Testis (tissue), 3 donors: ENCODE measurements around the gene TGIF2. TPM values are rescaled to one million over a fixed set of nuclear protein-coding genes. Genes with fewer than 3 reads are reported as not detected.
A peak's percentile ranks its signal among the peaks of the same experiment; 100 is the strongest.

ENCODE experiments used
- DNase-seq: peaks from one replicate; pipeline ENCODE4 v3.0.0-alpha.2; 2019
- H3K27ac ChIP-seq, 2 donors: fragments of 200-600 bp; sonication (generic); one replicate each; pipeline ENCODE4 v1.5.1; 2019
- H3K27me3 ChIP-seq: fragments of 200-600 bp; sonication (generic); one replicate; pipeline ENCODE4 v1.5.1; 2019
- H3K36me3 ChIP-seq: fragments of 200-600 bp; sonication (generic); one replicate; pipeline ENCODE4 v1.5.1; 2017; ENCODE audit warnings: low read depth; ENCODE audit errors: missing control alignments
- H3K4me1 ChIP-seq: fragments of 200-600 bp; sonication (generic); one replicate; pipeline ENCODE4 v1.5.1; 2019
- H3K4me3 ChIP-seq, 2 donors: fragments of 200-600 bp; sonication (generic); one replicate each; pipeline ENCODE4 v1.5.1; 2017 to 2019
- H3K9me3 ChIP-seq: fragments of 200-600 bp; sonication (generic); one replicate; pipeline ENCODE4 v1.5.1; 2017
- CTCF ChIP-seq, 3 experiments: fragments of 450-650 bp in 2 of 3; fragments of 200-600 bp in 1 of 3; sonication (generic) in 1 of 3; IDR thresholded peaks; one replicate each; pipeline ENCODE4 v1.5.1; 2016 to 2019; ENCODE audit warnings: antibody characterized with exemption in 3 of 3, mild to moderate bottlenecking in 2 of 3, moderate library complexity in 1 of 3
- POLR2A ChIP-seq: fragments of 450-650 bp; IDR thresholded peaks from one replicate; pipeline ENCODE4 v1.6.1; 2017; ENCODE audit warnings: antibody characterized with exemption, mild to moderate bottlenecking, moderate library complexity
- WGBS, 2 donors: methylation state at CpG; one replicate each; pipeline ENCODE4 v1.1.5; 2018; 5-methylcytosine and 5-hydroxymethylcytosine counted together
- intact Hi-C: fragments of 100-400 bp; cut with DNase I; formaldehyde crosslinking; loops from one replicate; pipeline ENCODE4 v1.15.1; 2023; ENCODE audit warnings: low total_unique reads
- polyA plus RNA-seq: library from polyadenylated mRNA; stranded (reverse); fragments of 350-450 nt; fragmentation: Illumina TruSeq; extraction: RNeasy Lipid Tissue Mini Kit (QIAGEN cat#74804); gene quantifications from one replicate; pipeline ENCODE4 v1.2.3, GENCODE V29; 2014; ENCODE audit warnings: low read depth, low replicate concordance; ENCODE audit not compliant: insufficient read depth
- total RNA-seq, 2 donors: library from RNA; depleted of rRNA; stranded (reverse); fragments of >200 nt; gene quantifications; one replicate each; pipeline ENCODE4 v1.2.3, GENCODE V29; 2016

The TGIF2 gene
- total and polyA plus RNA-seq, 3 donors from 2014 or later, result 24.0 to 37.2 (median 34.3) TPM

- WGBS, 2 donors, result 71 to 72% methylated on average over 7 to 16 of the region's 16 CpGs
- peaks cover 15% of the 10 kb centered on the region for H3K4me1 ChIP-seq
Measured at GRCh38 chr20:36549942-36550789, 23.2 kb upstream of the TGIF2 start.

DNA sequence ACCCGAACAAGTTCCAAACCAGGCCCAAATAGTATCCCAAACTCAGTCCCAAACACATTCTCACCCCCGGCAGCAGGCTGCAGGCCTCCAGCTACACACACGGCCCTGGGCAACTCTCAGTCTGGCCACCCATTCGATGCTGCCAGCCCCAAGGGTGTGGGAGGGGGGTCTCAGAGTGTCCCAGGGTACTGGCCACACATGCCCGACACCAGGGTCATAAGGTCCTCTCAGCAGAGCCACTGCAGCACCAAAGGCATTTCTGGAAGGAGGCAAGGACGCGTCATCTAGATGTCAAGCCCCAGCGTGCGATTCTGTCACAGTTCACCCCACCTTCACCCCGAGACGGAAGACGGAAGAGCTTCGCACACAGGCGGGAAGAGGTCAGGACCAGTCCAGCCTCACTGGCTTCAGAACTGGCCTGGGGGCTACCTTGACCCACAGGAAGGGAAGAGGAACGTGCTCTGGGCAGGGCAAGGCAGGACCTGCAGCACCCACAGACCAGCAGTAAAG lies 22.6 kb upstream of the TGIF2 start:
- TF ChIP-seq POLR2A (no peak), CTCF (IDR thresholded peaks at IDR 0.05) (no peak)
- Histone ChIP-seq H3K27ac (peak overlapping the region; percentile 16 to 68), H3K36me3 (no peaks in the 10 kb centered on the region), H3K27me3 (no peaks in the 10 kb centered on the region), H3K4me3 (no peak overlapping the region), H3K9me3 (no peaks in the 10 kb centered on the region), H3K4me1 (peaks cover 11% of the 10 kb centered on the region)
- no peak for DNase-seq
- 49 to 56% methylated on average over 3 to 15 of the region's 15 CpGs for WGBS, 2 donors
- intact Hi-C loops, result no loop called here

More at GRCh38 chr20:36549942-36550789, 23.2 kb upstream of the TGIF2 start:
- Histone ChIP-seq H3K9me3 (no peaks in the 10 kb centered on the region), H3K27ac (peak overlapping the region; percentile 16 to 68), H3K4me3 (no peak overlapping the region), H3K27me3 (no peaks in the 10 kb centered on the region), H3K36me3 (no peaks in the 10 kb centered on the region)
- DNase-seq, result no peak
- intact Hi-C loops, result loop anchor here (10.0 kb wide), 1 partner anchor 55 kb away; the partner anchor contains the start of gene RAB5IF
- TF ChIP-seq CTCF (IDR thresholded peaks at IDR 0.05), result no peak
- TF ChIP-seq POLR2A, result no peak

- TF ChIP-seq CTCF (IDR thresholded peaks at IDR 0.05) (no peak), POLR2A (no peak)
- H3K27ac ChIP-seq, result no peak overlapping the region
- H3K4me1 ChIP-seq, result peaks cover 8% of the 10 kb centered on the region
- no peaks in the 10 kb centered on the region for H3K9me3 ChIP-seq
- WGBS, 2 donors, result 94 to 100% methylated on average over 2 of the region's 2 CpGs
- H3K27me3 ChIP-seq, result no peaks in the 10 kb centered on the region
- H3K36me3 ChIP-seq, result no peaks in the 10 kb centered on the region
- intact Hi-C loops, result no loop called here
- no peak for DNase-seq
- no peak overlapping the region for H3K4me3 ChIP-seq
Measured at GRCh38 chr20:36555248-36555647, 18.1 kb upstream of the TGIF2 start.

GRCh38 chr20:36562724-36563123 lies 10.7 kb upstream of the TGIF2 start:
- H3K27ac ChIP-seq, result no peak overlapping the region
- 81 to 87% methylated on average over 2 of the region's 2 CpGs for WGBS, 2 donors
- no peak for TF ChIP-seq POLR2A
- no peak for TF ChIP-seq CTCF (IDR thresholded peaks at IDR 0.05)
- no peaks in the 10 kb centered on the region for H3K4me1 ChIP-seq
- intact Hi-C loops, result no loop called here
- no peak overlapping the region for H3K4me3 ChIP-seq
- no peaks in the 10 kb centered on the region for H3K9me3 ChIP-seq
- no peak for DNase-seq
- H3K36me3 ChIP-seq, result no peaks in the 10 kb centered on the region
- no peaks in the 10 kb centered on the region for H3K27me3 ChIP-seq
